SK-N-SH treated with all-trans-retinoic acid at 6 μM for 48 hours (cell line): ENCODE measurements around the gene WBP2.
"Not testable (repeated sequence)": the region's sequence is repeated elsewhere in the genome, so short reads cannot be mapped to it uniquely, and the experiment has no call there.

ENCODE experiments used
- ARNTL ChIP-seq: fragments of 450-650 bp; formaldehyde crosslinking; IDR thresholded peaks from 2 replicates; pipeline ENCODE4 v1.5.0; 2020; ENCODE audit warnings: low read depth, mild to moderate bottlenecking, moderate library complexity, borderline replicate concordance
- CSDC2 ChIP-seq: fragments of 250-450 bp; sonication (Bioruptor Pico); IDR thresholded peaks from 2 replicates; pipeline ENCODE4 v1.5.0; 2020; ENCODE audit warnings: mild to moderate bottlenecking, moderate library complexity
- ESRRG ChIP-seq: fragments of 250-450 bp; sonication (Bioruptor Pico); IDR thresholded peaks from 2 replicates; pipeline ENCODE4 v1.6.1; 2021; ENCODE audit warnings: mild to moderate bottlenecking
- ISL1 ChIP-seq: fragments of 250-450 bp; sonication (Bioruptor Pico); IDR thresholded peaks from 2 replicates; pipeline ENCODE4 v2.1.2; 2022; ENCODE audit warnings: mild to moderate bottlenecking, moderate library complexity
- PPARA ChIP-seq: fragments of 250-450 bp; sonication (Bioruptor Pico); IDR thresholded peaks from 2 replicates; pipeline ENCODE4 v1.5.0; 2020; ENCODE audit warnings: mild to moderate bottlenecking, borderline replicate concordance
- TOX ChIP-seq: fragments of 250-450 bp; sonication (Bioruptor Pico); IDR thresholded peaks from 2 replicates; pipeline ENCODE4 v1.8.0; 2021; ENCODE audit warnings: mild to moderate bottlenecking, moderate library complexity, borderline replicate concordance
- ZFP30 ChIP-seq: fragments of 450-650 bp; formaldehyde crosslinking; IDR thresholded peaks from 2 replicates; pipeline ENCODE4 v1.5.0; 2022; ENCODE audit warnings: mild to moderate bottlenecking, moderate library complexity
- TF ChIP-seq, protein P1 (sequence below): fragments of 250-450 bp; sonication (Bioruptor Pico); IDR thresholded peaks from 2 replicates; pipeline ENCODE4 v1.5.1; 2021; ENCODE audit warnings: mild to moderate bottlenecking, moderate library complexity
- TF ChIP-seq, protein P2 (sequence below): fragments of 250-450 bp; sonication (Bioruptor Pico); IDR thresholded peaks from 2 replicates; pipeline ENCODE4 v1.8.0; 2020; ENCODE audit warnings: mild to moderate bottlenecking, moderate library complexity, borderline replicate concordance

DNA sequence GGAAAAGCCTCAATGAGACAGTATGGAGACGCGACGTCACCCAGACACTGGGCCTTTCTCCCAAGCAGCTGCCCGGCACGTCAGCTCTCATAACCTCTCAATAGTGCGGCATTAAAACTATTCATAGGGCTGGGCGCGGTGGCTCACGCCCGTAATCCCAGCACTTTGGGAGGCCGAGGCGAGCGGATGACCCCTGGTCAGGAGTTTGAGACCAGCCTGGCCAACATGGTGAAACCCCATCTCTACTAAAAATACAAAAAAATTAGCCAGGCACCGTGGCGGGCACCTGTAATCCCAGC, 3.5 kb downstream of the WBP2 start:
- not testable (repeated sequence) for TF ChIP-seq ARNTL, PPARA, TOX, CSDC2, ESRRG, ZFP30, ISL1 (CRISPR knock-in tag)
- TF ChIP-seq, protein P1, sequence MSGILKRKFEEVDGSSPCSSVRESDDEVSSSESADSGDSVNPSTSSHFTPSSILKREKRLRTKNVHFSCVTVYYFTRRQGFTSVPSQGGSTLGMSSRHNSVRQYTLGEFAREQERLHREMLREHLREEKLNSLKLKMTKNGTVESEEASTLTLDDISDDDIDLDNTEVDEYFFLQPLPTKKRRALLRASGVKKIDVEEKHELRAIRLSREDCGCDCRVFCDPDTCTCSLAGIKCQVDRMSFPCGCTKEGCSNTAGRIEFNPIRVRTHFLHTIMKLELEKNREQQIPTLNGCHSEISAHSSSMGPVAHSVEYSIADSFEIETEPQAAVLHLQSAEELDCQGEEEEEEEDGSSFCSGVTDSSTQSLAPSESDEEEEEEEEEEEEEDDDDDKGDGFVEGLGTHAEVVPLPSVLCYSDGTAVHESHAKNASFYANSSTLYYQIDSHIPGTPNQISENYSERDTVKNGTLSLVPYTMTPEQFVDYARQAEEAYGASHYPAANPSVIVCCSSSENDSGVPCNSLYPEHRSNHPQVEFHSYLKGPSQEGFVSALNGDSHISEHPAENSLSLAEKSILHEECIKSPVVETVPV, result not testable (repeated sequence)
- TF ChIP-seq, protein P2, sequence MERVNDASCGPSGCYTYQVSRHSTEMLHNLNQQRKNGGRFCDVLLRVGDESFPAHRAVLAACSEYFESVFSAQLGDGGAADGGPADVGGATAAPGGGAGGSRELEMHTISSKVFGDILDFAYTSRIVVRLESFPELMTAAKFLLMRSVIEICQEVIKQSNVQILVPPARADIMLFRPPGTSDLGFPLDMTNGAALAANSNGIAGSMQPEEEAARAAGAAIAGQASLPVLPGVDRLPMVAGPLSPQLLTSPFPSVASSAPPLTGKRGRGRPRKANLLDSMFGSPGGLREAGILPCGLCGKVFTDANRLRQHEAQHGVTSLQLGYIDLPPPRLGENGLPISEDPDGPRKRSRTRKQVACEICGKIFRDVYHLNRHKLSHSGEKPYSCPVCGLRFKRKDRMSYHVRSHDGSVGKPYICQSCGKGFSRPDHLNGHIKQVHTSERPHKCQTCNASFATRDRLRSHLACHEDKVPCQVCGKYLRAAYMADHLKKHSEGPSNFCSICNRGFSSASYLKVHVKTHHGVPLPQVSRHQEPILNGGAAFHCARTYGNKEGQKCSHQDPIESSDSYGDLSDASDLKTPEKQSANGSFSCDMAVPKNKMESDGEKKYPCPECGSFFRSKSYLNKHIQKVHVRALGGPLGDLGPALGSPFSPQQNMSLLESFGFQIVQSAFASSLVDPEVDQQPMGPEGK (CRISPR knock-in tag), result not testable (repeated sequence)
